ENCODE measurements around the gene CDK8. TPM values are rescaled to one million over a fixed set of nuclear protein-coding genes. Genes with fewer than 3 reads are reported as not detected.

The CDK8 gene
- total RNA-seq, 1 experiment from 2014 or later = 35.1 TPM

DNA sequence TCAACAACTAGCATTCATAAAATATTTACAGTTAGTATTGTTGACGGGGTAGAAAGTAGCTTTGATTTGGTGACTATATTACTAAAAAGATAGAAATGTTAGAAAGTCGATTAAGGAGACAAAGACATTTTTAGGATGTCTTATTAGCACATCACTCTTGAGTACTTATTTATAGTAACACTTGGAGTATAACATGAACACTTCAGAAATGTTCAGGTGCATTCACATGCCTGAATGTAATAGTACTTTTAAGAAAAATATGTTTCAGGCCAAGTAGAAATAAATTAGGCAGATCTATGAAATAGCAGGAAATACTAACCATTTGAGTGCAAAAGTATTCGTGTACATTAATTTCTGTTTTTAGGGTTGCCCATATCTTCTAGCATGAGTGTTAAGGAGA lies 70.4 kb downstream of the CDK8 start:
- H3K4me1 ChIP-seq = peaks cover 34% of the 10 kb centered on the region
- no peaks in the 10 kb centered on the region for H3K36me3 Mint-ChIP-seq (ENCODE audit: insufficient read depth, unreplicated experiment)
- POLR2A ChIA-PET = no interaction called here
- CTCF ChIA-PET = no interaction called here
- no peaks in the 10 kb centered on the region for H3K9me3 Mint-ChIP-seq (ENCODE audit: unreplicated experiment)
- intact Hi-C loops (cut with micrococcal nuclease; ENCODE audit: unreplicated experiment) = loop anchor here (10.0 kb wide), 1 partner anchor 91 kb away; no protein-coding TSS in a partner anchor
- no peak overlapping the region for H3K4me3 ChIP-seq (ENCODE audit: low read depth, low read length)
- H3K27me3 Mint-ChIP-seq (ENCODE audit: insufficient read depth, unreplicated experiment) = no peaks in the 10 kb centered on the region
- no peak for TF ChIP-seq CTCF (IDR thresholded peaks at IDR 0.05; ENCODE audit: insufficient read depth in 1 of 2, low read depth in 1 of 2, low read length in 1 of 2, severe bottlenecking in 1 of 2, unreplicated experiment in 1 of 2)
- H3K4me1 Mint-ChIP-seq (ENCODE audit: low read depth, unreplicated experiment) = peaks cover 7% of the 10 kb centered on the region
- no peaks in the 10 kb centered on the region for H3K9me3 ChIP-seq
- no peak for DNase-seq
- H3K27ac Mint-ChIP-seq (ENCODE audit: unreplicated experiment) = no peak overlapping the region
- BruUV-seq (replicated peaks) = no TSS peak
- H3K27me3 ChIP-seq (replicated peaks; ENCODE audit: control insufficient read depth, insufficient read depth, low read length) = no peaks in the 10 kb centered on the region
- no peak overlapping the region for H3K4me3 Mint-ChIP-seq (ENCODE audit: unreplicated experiment)
- no peaks in the 10 kb centered on the region for H3K36me3 ChIP-seq (ENCODE audit: control insufficient read depth, insufficient read depth, low read length)

GRCh38 chr13:26324867-26325266 lies 70.9 kb downstream of the CDK8 start:
- DNase-seq = no peak
- Mint-ChIP-seq H3K27ac (ENCODE audit: unreplicated experiment) (no peak overlapping the region), H3K9me3 (ENCODE audit: unreplicated experiment) (no peaks in the 10 kb centered on the region), H3K27me3 (ENCODE audit: insufficient read depth, unreplicated experiment) (no peaks in the 10 kb centered on the region), H3K36me3 (ENCODE audit: insufficient read depth, unreplicated experiment) (no peaks in the 10 kb centered on the region), H3K4me1 (ENCODE audit: low read depth, unreplicated experiment) (peaks cover 11% of the 10 kb centered on the region), H3K4me3 (ENCODE audit: unreplicated experiment) (no peak overlapping the region)
- POLR2A ChIA-PET = no interaction called here
- TF ChIP-seq CTCF (IDR thresholded peaks at IDR 0.05; ENCODE audit: insufficient read depth in 1 of 2, low read depth in 1 of 2, low read length in 1 of 2, severe bottlenecking in 1 of 2, unreplicated experiment in 1 of 2) = no peak
- H3K9me3 ChIP-seq = no peaks in the 10 kb centered on the region
- no TSS peak for BruUV-seq (replicated peaks)
- CTCF ChIA-PET = no interaction called here
- no peaks in the 10 kb centered on the region for H3K27me3 ChIP-seq (replicated peaks; ENCODE audit: control insufficient read depth, insufficient read depth, low read length)
- intact Hi-C loops (cut with micrococcal nuclease; ENCODE audit: unreplicated experiment) = loop anchor here (10.0 kb wide), 1 partner anchor 90 kb away; no protein-coding TSS in a partner anchor
- H3K36me3 ChIP-seq (ENCODE audit: control insufficient read depth, insufficient read depth, low read length) = no peaks in the 10 kb centered on the region
- peaks cover 34% of the 10 kb centered on the region for H3K4me1 ChIP-seq
- no peak overlapping the region for H3K4me3 ChIP-seq (ENCODE audit: low read depth, low read length)

DNA sequence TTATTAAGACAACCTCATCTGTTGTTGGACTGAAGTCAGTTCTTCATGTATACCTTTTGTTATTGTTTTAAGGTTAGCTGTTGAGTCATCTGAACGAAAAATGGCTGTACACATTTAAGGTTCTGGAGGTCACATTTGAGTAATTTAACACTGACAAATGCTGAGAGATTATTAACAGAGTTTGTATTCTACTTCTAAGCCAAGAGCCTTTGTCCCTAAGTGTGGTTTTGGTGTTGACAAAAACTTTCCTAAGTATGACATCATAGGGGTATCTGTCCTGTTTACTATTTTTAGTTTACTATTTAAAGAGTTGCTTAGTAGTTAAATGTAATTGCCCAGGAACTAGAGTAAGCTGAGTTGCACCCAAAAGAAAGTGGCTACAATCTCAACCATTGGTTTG lies 71.9 kb downstream of the CDK8 start:
- no peaks in the 10 kb centered on the region for H3K9me3 Mint-ChIP-seq (ENCODE audit: unreplicated experiment)
- DNase-seq = no peak
- H3K4me3 ChIP-seq (ENCODE audit: low read depth, low read length) = no peak overlapping the region
- H3K36me3 ChIP-seq (ENCODE audit: control insufficient read depth, insufficient read depth, low read length) = no peaks in the 10 kb centered on the region
- H3K27me3 ChIP-seq (replicated peaks; ENCODE audit: control insufficient read depth, insufficient read depth, low read length) = no peaks in the 10 kb centered on the region
- peaks cover 5% of the 10 kb centered on the region for H3K36me3 Mint-ChIP-seq (ENCODE audit: insufficient read depth, unreplicated experiment)
- no TSS peak for BruUV-seq (replicated peaks)
- intact Hi-C loops (cut with micrococcal nuclease; ENCODE audit: unreplicated experiment) = loop anchor here (10.0 kb wide), 1 partner anchor 89 kb away; no protein-coding TSS in a partner anchor
- H3K4me3 Mint-ChIP-seq (ENCODE audit: unreplicated experiment) = no peak overlapping the region
- CTCF ChIA-PET = no interaction called here
- peaks cover 21% of the 10 kb centered on the region for H3K4me1 Mint-ChIP-seq (ENCODE audit: low read depth, unreplicated experiment)
- H3K9me3 ChIP-seq = no peaks in the 10 kb centered on the region
- H3K27ac Mint-ChIP-seq (ENCODE audit: unreplicated experiment) = no peak overlapping the region
- TF ChIP-seq CTCF (IDR thresholded peaks at IDR 0.05; ENCODE audit: insufficient read depth in 1 of 2, low read depth in 1 of 2, low read length in 1 of 2, severe bottlenecking in 1 of 2, unreplicated experiment in 1 of 2) = no peak
- H3K27me3 Mint-ChIP-seq (ENCODE audit: insufficient read depth, unreplicated experiment) = no peaks in the 10 kb centered on the region
- peaks cover 34% of the 10 kb centered on the region for H3K4me1 ChIP-seq
- POLR2A ChIA-PET = no interaction called here
